ENCODE results near the gene CEBPG.

CEBPG gene

DNA sequence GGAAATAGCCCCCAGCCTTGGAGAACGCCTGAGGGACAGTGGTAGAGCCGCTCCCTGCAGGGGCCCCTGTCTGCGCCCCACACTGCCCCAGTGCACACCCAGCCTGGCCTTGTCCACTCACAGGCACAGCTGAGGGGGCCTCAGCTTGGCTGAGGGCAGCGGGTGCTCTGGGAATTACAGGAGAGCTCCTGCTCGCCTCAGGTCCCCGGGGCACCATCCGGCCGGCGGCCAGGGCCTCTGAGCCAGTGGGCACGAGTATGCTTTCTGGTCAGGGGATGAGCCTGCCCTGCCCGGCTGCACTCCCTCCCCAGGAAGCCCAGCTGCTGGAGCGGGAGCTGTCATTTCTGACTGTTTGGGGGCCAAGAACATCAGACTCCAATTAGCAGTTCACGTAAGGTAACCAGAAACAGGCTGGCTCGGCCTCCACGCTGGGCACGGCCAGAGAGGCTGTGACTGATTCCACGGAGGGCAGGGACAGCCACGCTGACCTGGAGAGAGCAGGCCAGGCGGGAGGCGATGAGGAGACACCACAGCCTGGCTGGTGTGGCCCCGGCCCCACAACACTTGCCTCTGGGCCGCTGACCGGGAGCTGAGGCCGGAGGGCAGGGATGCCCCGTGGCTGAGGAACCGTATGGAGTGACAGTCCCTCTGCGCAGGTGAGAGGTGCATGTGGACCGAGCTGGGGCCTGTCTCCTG, 15.4 kb downstream of the CEBPG start:
- no peak for TF ChIP-seq POLR2AphosphoS5 (IDR thresholded peaks at IDR 0.05; ENCODE audit: low read depth)
- TF ChIP-seq CTCF (IDR thresholded peaks at IDR 0.05; ENCODE audit: insufficient read depth, low read length), result no peak
- TF ChIP-seq REST (IDR thresholded peaks at IDR 0.05; ENCODE audit: insufficient replicate concordance, low read depth), result no peak
- TF ChIP-seq GABPA (IDR thresholded peaks at IDR 0.05; ENCODE audit: low read depth), result no peak
- TF ChIP-seq SPI1 (IDR thresholded peaks at IDR 0.05; ENCODE audit: borderline replicate concordance, low read depth), result no peak
- H3K27me3 ChIP-seq (ENCODE audit: insufficient read depth, poor library complexity, severe bottlenecking), result no peaks in the 10 kb centered on the region
- no peak overlapping the region for H3K4me3 ChIP-seq (replicated peaks; ENCODE audit: insufficient read depth, low read length)
- no peak for DNase-seq (ENCODE audit: low read depth in 1 of 2, low spot score in 1 of 2)
- H3K27ac ChIP-seq (replicated peaks), result peak overlapping the region; percentile 1; the same call in 1 of the 2 replicates

DNA sequence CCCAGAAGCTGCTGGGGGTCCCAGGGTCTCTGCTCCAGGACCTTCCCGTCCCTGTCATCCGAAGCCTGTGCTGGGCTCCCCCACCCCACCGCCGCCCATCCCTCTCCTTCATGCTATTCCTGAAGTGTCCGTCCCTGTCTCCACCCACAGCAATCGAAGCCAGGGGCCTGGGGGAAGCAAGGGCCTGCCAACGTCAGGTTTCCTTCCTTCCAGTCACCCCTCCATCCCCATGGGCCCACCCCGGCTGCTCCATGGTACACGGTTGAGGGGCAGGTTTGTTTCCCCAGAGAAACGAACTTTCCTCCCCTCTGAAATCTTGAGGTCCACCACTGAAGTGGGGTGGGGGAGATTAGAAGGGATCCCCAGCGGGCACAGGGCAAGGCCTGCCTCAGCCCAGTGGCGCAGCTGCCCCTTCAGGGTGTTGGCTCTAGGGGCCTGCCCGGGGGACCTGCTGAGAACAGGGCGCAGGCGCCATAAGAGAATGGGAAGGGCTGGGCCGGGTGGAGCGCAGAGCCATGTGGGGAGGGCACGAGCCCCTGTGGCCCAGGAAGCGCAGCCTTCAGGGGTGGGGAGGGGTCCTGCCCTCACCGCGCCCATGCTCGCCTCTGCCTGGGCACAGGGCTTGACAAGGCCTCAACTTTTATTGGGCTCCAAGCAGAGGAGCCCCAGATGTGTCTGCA, 16.1 kb downstream of the CEBPG start:
- no peak for DNase-seq (ENCODE audit: low read depth in 1 of 2, low spot score in 1 of 2)
- H3K4me3 ChIP-seq (replicated peaks; ENCODE audit: insufficient read depth, low read length), result no peak overlapping the region
- no peaks in the 10 kb centered on the region for H3K27me3 ChIP-seq (ENCODE audit: insufficient read depth, poor library complexity, severe bottlenecking)
- H3K27ac ChIP-seq (replicated peaks), result peak overlapping the region; percentile 13
- no peak for TF ChIP-seq POLR2AphosphoS5 (IDR thresholded peaks at IDR 0.05; ENCODE audit: low read depth)
- no peak for TF ChIP-seq CTCF (IDR thresholded peaks at IDR 0.05; ENCODE audit: insufficient read depth, low read length)
- TF ChIP-seq REST (IDR thresholded peaks at IDR 0.05; ENCODE audit: insufficient replicate concordance, low read depth), result no peak
- TF ChIP-seq SPI1 (IDR thresholded peaks at IDR 0.05; ENCODE audit: borderline replicate concordance, low read depth), result no peak
- no peak for TF ChIP-seq GABPA (IDR thresholded peaks at IDR 0.05; ENCODE audit: low read depth)

- H3K4me3 ChIP-seq (replicated peaks; ENCODE audit: insufficient read depth, low read length), result no peak overlapping the region
- TF ChIP-seq REST (IDR thresholded peaks at IDR 0.05; ENCODE audit: insufficient replicate concordance, low read depth), result no peak
- no peak for TF ChIP-seq SPI1 (IDR thresholded peaks at IDR 0.05; ENCODE audit: borderline replicate concordance, low read depth)
- no peak for TF ChIP-seq CTCF (IDR thresholded peaks at IDR 0.05; ENCODE audit: insufficient read depth, low read length)
- no peak for TF ChIP-seq GABPA (IDR thresholded peaks at IDR 0.05; ENCODE audit: low read depth)
- TF ChIP-seq POLR2AphosphoS5 (IDR thresholded peaks at IDR 0.05; ENCODE audit: low read depth), result peak; percentile 44; the same call in 1 of the 2 replicates
- DNase-seq (ENCODE audit: low read depth in 1 of 2, low spot score in 1 of 2), result peak in 1 of 2 experiments; percentile 64
- no peaks in the 10 kb centered on the region for H3K27me3 ChIP-seq (ENCODE audit: insufficient read depth, poor library complexity, severe bottlenecking)
- peak overlapping the region; percentile 13 for H3K27ac ChIP-seq (replicated peaks)
Measured at GRCh38 chr19:33390101-33390907, 16.8 kb downstream of the CEBPG start.
